UCSD-AML1 (cell line): Measurements from ENCODE around the gene ACTR6.
A peak's percentile ranks its signal among the peaks of the same experiment; 100 is the strongest.
"Not testable (repeated sequence)": the region's sequence is repeated elsewhere in the genome, so short reads cannot be mapped to it uniquely, and the experiment has no call there.

Source experiments
- DNase-seq: peaks from one replicate; lab custom pipeline; 2025; ENCODE audit not compliant: unreplicated experiment; lab: John Stamatoyannopoulos, UW

ACTR6 gene

DNA sequence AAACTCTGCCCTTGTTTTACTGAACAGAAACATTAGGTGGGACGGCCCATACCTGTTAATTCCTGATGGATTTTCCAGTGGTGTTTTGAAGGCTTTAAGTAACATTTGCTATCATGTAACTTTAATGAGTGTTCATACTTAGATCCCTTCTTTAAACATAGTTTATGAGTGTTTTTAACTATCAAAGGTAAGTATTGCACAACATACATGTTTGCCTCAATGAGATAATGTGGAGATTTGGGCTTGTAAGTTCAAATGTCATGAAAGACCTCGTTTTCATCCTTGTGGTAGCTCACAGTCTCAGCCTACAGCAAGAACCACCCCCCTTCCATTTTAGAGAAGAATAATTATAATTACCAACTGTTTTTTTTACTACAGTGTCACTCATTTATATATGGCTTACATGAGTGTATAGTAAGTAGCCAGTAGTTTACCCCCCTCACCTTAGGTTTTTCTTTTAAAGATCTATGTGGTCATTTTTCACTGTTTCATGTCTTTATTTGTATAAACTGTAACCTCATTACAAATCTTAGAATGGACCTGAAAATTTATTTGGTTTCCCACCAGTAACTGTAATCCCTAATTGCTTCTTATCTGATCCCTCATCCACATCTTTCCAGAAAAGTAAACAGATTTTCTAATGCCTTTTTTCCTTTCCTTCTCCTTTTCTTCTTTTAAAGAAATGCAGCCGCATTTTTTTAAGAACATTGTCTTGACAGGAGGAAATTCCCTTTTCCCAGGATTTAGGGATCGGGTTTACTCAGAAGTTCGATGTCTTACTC, 18.9 kb downstream of the ACTR6 start:
- DNase-seq, result no peak

DNA sequence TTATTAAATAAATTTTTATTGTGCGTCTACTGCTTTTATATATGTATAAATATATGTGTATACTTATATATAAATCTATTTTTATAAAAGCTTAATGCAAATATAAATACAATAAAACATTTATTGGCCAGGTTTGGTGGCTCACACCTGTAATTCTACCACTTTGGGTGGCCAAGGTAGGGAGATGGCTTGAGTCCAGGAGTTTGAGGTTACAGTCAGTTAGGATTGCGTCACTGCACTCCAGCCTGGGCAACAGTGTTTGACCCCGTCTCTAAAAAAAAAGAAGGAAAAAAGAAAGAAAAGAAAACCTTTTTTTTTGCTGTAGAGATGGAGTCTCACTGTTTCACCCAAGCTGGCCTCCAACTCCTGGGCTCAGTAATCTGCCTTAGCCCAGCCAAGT, 20.9 kb downstream of the ACTR6 start:
- no peak for DNase-seq

DNA sequence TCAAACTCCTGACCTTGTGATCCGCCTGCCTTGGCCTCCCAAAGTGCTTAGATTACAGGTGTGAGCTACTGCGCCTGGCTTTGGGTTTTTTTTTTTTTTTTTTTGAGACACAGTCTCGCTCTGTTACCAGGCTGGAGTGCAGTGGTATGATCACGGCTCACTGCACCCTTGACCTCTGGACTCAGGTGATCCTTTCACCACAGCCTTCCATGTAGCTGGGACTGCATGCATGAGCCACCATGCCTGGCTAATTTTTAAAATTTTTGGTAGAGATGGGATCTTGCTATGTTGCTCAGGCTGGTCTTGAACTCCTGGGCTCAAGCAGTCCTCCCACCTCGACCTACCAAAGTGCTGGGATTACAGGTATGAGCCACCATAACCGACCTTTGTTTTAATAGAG, 21.6 kb downstream of the ACTR6 start:
- not testable (repeated sequence) for DNase-seq

DNA sequence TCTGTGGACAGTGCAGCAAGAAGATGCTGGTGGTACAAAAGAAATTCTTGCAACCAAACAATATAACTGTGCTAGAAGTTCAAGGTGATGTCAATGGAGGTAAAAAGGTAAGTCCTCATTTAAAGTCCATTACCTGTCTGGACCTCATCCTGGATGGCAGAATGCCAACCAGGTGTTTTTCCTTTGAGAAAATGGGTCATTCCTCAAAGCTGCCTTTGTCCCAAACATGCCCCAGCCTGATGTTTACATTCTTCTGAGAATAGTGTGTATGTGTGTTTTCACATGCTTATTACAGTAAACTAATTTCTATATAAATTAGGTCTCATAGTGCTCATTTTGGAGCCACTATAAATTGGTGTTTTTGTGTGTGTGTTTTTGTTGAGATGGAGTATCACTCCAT, 24.9 kb downstream of the ACTR6 start:
- DNase-seq, result no peak

DNA sequence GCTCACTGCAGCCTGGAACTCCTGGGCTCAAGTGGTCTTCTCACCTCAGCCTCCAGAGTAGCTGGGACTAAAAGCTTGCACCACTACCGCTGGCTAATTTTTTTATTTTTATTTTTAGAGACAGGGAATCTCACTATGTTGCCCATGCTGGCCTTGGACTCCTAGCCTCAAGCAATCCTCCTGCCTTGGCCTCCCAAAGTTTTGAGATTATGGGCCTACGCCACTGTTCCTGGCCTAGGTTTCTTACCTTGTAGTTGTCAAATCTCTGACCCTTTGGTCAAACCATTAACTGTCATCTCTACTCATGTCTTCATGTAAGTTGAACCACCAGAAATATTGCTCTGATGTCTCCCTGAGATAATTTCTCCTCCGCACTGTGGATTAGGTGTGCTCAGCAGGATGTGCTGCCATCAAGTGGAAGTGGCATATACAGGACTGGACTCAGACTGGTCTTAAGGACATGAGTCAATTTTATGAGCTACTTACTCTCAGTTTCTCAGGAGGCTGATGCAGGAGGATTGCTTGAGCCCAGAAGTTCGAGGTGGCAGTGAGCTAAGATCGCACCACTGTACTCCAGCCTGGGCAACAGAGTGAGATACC, 28.5 kb downstream of the ACTR6 start:
- peak; percentile 9 for DNase-seq

DNA sequence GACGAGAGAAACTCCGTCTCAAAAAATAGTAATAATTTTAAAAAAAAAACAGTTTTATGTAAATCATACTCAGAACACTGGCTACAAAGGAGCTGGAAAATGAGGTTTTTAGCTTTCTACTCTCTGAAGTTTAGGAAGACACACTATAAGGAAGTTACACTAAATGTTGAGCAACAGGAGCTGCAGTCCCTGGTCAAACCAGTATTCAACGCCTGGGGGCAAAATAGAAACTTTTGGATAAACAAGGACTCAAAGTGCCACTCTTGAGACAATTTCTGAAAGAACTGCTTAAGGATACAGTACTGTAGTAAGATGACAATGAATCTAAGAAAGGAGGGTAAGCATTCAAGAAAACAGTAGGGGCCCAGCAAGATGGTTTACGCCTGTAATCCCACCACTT, 29.3 kb downstream of the ACTR6 start:
- DNase-seq, result no peak

DNA sequence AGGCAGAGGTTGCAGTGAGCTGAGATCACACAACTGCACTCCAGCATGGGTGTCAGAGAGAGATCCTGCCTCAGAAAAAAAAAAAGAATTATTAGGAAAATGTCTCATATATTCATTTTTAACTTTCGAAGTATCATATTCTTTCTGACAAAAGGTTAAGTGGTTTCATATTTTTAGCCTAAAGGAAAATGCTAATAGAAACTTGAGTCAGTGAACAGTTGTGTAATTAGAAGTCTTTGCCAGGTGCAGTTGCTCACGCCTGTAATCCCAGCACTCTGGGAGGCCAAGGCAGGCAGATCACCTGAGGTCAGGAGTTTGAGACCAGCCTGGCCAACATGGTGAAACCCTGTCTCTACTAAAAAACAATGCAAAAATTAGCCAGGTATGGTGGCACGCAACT, 31.3 kb downstream of the ACTR6 start:
- not testable (repeated sequence) for DNase-seq

DNA sequence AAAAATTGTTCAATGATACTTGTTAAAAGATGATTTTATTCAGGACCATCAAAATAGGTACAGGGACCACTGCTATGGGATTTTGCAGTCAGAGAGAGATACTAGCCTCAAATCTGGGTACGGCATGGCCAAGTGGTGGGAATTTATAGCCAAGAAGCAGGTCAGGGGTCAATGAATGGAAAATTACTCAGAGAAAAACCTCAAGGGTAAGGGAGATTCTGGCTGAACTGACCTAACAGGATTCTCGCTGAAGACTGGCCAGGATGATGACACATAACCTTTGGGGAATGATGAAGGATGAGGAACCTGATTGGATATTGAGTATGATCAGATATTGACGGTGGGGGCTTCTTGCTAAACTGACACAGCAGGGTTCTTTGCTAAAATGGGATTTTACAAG, 33.6 kb downstream of the ACTR6 start:
- DNase-seq, result no peak

DNA sequence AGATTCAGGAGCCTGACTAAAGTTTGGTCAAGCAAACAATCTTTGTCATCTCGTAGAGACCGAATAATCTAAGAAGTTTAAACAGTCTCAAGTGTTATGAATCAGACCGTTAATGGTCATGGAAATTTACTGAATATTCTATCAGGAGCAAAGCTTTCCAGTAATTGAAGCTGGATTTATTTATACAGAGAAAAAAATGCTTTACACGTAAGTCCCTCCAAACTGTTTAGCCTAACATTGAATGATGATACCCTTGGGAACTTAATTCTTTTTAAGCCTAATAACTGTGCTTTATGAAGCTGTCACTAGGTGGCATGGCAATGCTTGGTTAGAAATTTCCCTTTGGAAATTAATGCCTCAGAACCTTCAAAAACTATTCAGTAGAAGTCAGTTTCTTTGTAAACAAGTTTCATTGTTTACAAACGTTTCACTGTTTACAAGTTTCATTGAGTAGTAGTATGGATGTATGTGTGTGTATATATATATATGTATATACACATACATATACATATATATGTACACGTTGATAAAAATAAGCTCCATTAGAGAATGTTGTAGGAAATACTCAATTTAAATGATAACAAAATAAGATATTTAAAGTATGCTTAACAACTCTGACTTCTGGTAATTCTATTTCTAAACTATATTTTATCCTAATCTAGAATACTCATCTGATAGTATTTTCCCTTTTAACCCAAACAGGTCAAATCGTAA, 34.1 kb downstream of the ACTR6 start:
- DNase-seq, result no peak

DNA sequence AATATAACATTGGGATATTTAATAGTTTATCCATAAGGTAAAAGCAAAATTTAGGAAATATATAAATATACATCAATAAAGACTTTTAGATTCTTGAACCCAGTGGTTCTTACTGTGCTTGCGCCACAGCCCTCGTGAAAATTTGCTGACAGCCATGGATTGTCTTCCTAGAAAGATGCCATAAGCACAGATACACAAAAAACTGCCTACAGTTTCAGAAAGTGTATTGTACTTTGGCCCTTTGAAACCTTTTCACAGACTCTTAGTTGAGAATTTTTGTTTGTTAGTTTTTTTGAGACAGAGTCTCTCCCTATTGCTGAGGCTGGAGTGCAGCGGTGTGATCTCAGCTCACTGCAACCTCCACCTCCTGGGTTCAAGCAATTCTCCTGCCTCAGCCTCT, 38.2 kb downstream of the ACTR6 start:
- DNase-seq, result no peak

DNA sequence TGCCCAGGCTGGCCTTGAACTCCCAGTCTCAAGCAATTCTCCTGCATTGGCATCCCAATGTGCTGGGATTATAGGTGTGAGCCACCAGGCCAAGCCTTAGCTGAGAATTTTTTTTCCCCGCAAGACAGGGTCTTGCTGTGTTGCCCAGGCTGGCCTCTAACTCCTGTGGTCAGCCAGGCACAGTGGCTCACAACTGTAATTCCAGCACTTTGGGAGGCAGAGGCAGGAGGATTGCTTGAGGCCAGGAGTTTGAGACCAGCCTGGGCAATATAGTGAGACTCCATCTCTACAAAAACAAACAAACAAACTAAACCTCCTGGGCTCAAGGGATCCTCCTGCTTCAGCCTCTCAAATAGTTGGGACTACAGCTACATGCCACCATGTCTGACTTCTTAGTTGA, 39.0 kb downstream of the ACTR6 start:
- no peak for DNase-seq

DNA sequence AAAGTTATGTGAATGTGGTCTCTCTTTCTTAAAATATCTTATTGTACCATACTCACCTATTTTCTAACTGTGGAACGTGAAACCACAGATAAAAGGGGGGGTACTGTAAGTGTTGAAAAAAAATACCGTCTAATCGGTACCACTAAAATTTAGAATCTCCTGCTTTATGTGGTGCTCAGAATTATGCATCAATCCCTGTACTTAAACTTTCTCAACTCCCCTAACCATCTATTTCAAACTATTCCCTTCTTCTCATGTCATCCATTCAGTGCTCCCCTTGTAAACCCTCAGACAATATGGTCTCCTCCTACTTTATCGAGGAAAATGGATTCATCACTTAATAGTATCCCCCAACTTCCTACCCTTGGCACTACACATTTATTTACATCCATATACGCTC, 42.5 kb downstream of the ACTR6 start:
- DNase-seq, result no peak

DNA sequence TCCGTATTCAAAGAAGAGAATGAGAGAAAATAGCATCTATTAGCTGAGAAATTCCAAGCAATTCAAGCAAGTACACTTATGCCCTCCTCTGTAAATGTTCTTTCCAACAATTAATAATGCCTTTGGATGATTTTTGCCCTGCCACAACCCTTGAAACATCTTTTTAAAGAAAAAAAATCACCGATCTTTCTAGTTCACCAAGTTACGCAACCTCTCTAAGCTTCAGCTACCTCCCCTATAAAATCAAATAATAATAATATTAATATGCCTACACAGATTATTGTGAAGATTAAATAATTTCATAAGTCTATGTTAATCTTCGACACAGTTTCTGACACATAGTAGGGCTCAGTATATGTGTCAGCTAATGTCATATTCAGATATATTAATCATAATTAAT, 47.1 kb downstream of the ACTR6 start:
- DNase-seq, result no peak

DNA sequence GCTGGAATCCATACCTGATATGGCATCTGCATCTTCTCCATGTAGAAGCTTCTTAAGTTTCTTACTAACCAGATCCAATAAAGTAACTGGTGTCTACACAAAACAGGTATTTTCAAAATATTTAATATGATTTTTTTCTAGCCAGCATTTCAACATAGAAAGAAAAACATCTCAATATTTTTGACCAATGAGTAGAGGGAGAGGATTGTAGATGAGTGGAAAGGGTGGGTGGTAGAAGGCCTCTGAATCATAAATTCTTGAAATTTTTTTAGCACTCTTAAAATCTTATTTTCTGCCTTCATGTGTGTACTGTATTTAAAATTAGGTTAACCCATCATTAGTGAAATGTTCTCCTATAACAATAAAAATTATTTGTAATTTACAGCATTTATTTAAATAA, 48.3 kb downstream of the ACTR6 start:
- DNase-seq, result no peak

DNA sequence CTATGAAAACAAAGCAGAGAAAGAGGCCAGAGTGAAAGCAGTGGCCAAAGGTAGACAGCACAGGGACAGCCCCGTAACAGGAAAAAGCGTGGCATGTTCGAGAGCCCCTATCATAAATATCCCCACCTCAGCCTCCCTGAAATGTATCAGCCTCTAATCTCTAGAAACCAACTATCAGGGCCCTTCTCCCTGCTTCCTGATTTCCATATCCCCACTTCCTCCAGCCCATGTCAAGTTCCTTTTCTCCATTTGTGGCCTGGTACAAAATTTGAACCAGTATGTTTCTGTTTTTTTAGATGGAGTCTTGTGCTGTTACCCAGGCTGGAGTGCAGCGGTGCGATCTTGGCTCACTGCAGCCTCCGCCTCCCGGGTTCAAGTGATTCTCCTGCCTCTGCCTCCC, 49.3 kb downstream of the ACTR6 start:
- DNase-seq, result peak; percentile 14

DNA sequence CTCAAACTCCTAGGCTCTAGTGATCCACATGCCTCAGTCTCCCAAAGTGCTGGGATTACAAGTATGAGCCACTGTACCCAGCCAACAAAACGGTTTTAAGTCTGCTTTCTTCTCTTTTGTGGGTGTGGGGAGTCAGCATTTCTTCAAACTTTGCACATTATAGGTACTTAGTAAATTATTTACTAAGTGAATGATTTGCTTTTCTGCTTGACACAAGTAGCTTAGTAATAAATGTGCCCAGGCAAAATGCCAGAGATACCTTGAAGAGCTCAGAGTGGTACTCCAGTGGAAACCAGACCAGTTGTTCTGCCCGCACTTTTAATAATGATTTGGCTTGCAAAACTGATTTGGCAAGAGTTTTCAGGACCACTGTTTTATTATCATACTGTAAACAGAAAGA, 51.3 kb downstream of the ACTR6 start:
- no peak for DNase-seq

DNA sequence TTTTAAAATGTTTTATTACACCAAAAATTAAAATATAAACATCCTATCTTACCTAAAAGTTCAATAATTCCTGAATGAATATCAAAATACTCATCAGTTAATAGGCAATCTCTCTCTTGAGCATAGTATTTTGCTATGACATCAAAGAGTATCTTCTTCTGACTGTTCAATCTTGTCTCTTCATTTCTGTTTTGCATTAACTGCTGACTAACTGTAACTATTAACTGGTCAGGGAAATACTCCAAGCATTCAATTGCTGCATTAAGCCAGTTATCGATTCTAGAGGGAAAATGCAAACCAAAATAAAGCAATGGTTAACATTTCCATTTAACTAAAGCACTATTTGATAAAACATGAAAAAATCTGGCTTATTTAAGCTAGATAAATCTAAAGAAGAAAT, 52.8 kb downstream of the ACTR6 start:
- no peak for DNase-seq

DNA sequence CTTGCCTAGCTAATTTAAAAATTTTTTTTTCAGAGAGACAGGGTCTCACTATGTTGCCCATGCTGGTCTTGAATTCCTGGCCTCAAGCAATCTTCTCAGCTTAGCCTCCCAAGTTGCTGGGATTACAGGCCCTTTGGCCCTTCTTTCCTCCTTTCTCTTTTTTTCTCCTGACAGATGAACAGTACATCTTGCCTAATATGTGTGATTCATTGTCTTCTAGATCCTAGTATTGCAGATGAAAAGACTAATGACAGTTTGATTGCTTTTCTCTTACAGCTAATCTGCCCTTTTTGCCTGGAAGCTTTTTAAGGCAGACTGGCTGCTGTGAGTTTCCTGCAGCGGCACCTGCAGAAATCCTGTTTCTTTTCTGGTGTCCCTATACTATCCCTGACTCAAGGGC, 54.3 kb downstream of the ACTR6 start:
- DNase-seq, result no peak

DNA sequence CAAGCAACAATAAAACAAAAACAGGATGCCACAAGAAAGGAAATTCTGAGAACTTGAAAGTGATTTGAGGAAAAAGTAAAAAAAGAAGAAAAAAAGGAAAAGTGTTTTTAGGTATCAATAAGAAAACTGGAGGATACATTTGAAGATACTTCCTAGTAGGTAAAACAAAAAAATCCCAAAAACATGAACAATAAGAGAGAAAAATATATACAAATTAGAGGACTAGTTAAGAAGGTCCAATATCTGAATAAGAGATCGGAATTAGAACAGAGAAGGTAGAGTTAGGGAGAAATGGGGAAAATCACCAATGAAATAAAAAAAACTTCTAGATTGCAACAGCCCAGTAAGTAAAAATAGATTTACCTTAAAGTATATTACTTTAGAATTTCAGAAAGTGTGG, 57.5 kb downstream of the ACTR6 start:
- DNase-seq, result no peak

DNA sequence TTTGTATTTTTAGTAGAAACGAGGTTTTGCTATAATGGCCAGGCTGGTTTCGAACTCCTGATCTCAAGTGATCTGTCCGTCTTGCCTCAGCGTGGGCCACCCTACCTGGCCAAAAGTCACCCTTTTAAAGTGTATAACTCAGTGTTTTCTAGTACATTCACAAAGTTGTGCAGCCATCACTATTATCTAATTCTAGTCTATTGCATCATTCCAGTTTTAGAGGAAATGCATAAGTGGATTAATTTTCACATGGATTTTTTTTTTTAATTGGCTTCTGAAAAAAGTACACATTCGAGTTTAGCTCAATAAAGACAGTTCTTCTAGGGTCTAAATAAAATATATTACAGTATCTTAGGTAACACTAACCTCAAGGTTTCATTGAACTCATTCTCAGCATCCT, 62.5 kb downstream of the ACTR6 start:
- DNase-seq, result no peak

DNA sequence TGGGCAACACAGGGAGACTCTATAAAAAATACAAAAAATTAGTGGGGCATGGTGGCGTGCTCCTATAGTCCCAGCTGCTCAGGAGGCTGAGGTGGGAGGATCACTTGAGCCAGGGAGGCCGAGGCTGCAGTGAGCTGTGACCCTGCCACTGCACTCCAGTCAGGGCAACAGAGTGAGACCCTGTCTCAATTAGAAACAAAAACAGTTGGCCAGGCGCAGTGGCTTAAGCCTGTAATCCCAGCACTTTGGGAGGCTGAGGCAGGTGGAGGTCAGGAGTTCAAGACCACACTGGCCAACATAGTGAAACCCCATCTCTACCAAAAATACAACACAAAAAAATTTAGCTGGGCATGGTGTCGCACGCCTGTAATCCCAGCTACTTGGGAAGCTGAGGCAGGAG, 64.5 kb downstream of the ACTR6 start:
- DNase-seq, result not testable (repeated sequence)
